ENCODE results near the gene PHLDB2. TPM values are rescaled to one million over a fixed set of nuclear protein-coding genes. Genes with fewer than 3 reads are reported as not detected.

Gene PHLDB2
- total RNA-seq, 2 experiments from 2014 or later = 0.61 to 2.1 TPM

- no peaks in the 10 kb centered on the region for H4K20me1 ChIP-seq (ENCODE audit: insufficient read depth, low read length)
- H3K79me2 ChIP-seq (ENCODE audit: insufficient read depth, low read depth, low read length) = no peaks in the 10 kb centered on the region
- H3K4me3 ChIP-seq (ENCODE audit: low read depth, low read length, poor library complexity, severe bottlenecking) = no peak overlapping the region
- no peaks in the 10 kb centered on the region for H3K36me3 ChIP-seq (ENCODE audit: insufficient read depth, low read length)
- H3K4me2 ChIP-seq (ENCODE audit: low read length) = no peak overlapping the region
- peaks cover 1% of the 10 kb centered on the region for H3K4me1 ChIP-seq (ENCODE audit: insufficient read depth, low read length, poor library complexity, severe bottlenecking)
- no peak overlapping the region for H2AFZ ChIP-seq (ENCODE audit: low read length)
- H3K9me2 ChIP-seq (ENCODE audit: insufficient read depth, low read length) = no peaks in the 10 kb centered on the region
- TF ChIP-seq EZH2phosphoT487 (IDR thresholded peaks at IDR 0.05; ENCODE audit: borderline replicate concordance, low read depth, low read length) (no peak), CTCF (conservative IDR thresholded peaks at IDR 0.05; ENCODE audit: low read length) (no peak)
- DNase-seq (ENCODE audit: low spot score) = no peak
- no peaks in the 10 kb centered on the region for H3K9me3 ChIP-seq (ENCODE audit: low read length)
- intact Hi-C loops (cut with micrococcal nuclease; ENCODE audit: unreplicated experiment) = no loop called here
- ChIA-PET POLR2A (interaction anchor here (1.0 to 2.1 kb wide), 3 partner anchors 12 to 18 kb away, joined by 3 to 7 read pairs (median 4); no protein-coding TSS in a partner anchor), CTCF (ENCODE audit: unreplicated experiment) (no interaction called here)
- BruUV-seq (replicated peaks) = no TSS peak
- no peak overlapping the region for H3K27ac ChIP-seq (ENCODE audit: low read depth, low read length, poor library complexity, severe bottlenecking)
These were observed 145.1 kb downstream of the PHLDB2 start for GRCh38 chr3:112004187-112004586.

- Histone ChIP-seq H3K4me3 (ENCODE audit: low read depth, low read length, poor library complexity, severe bottlenecking) (no peak overlapping the region), H3K27ac (ENCODE audit: low read depth, low read length, poor library complexity, severe bottlenecking) (no peak overlapping the region), H3K79me2 (ENCODE audit: insufficient read depth, low read depth, low read length) (no peaks in the 10 kb centered on the region), H3K4me2 (ENCODE audit: low read length) (no peak overlapping the region), H3K4me1 (ENCODE audit: insufficient read depth, low read length, poor library complexity, severe bottlenecking) (no peaks in the 10 kb centered on the region), H3K9me2 (ENCODE audit: insufficient read depth, low read length) (no peaks in the 10 kb centered on the region), H4K20me1 (ENCODE audit: insufficient read depth, low read length) (no peaks in the 10 kb centered on the region), H2AFZ (ENCODE audit: low read length) (no peak overlapping the region), H3K9me3 (ENCODE audit: low read length) (no peaks in the 10 kb centered on the region), H3K36me3 (ENCODE audit: insufficient read depth, low read length) (no peaks in the 10 kb centered on the region)
- TF ChIP-seq EZH2phosphoT487 (IDR thresholded peaks at IDR 0.05; ENCODE audit: borderline replicate concordance, low read depth, low read length) = no peak
- TF ChIP-seq CTCF (conservative IDR thresholded peaks at IDR 0.05; ENCODE audit: low read length) = no peak
- BruUV-seq (replicated peaks) = no TSS peak
- ChIA-PET POLR2A (interaction anchor here (1.0 to 2.1 kb wide), 3 partner anchors 13 to 18 kb away, joined by 3 to 7 read pairs (median 4); no protein-coding TSS in a partner anchor), CTCF (ENCODE audit: unreplicated experiment) (no interaction called here)
- intact Hi-C loops (cut with micrococcal nuclease; ENCODE audit: unreplicated experiment) = no loop called here
- DNase-seq (ENCODE audit: low spot score) = no peak
These were observed 145.6 kb downstream of the PHLDB2 start for GRCh38 chr3:112004669-112005068.

- Histone ChIP-seq H3K4me3 (ENCODE audit: low read depth, low read length, poor library complexity, severe bottlenecking) (no peak overlapping the region), H3K36me3 (ENCODE audit: insufficient read depth, low read length) (no peaks in the 10 kb centered on the region), H3K9me3 (ENCODE audit: low read length) (no peaks in the 10 kb centered on the region), H3K27ac (ENCODE audit: low read depth, low read length, poor library complexity, severe bottlenecking) (no peak overlapping the region), H2AFZ (ENCODE audit: low read length) (no peak overlapping the region), H3K4me2 (ENCODE audit: low read length) (no peak overlapping the region), H4K20me1 (ENCODE audit: insufficient read depth, low read length) (no peaks in the 10 kb centered on the region), H3K4me1 (ENCODE audit: insufficient read depth, low read length, poor library complexity, severe bottlenecking) (no peaks in the 10 kb centered on the region), H3K9me2 (ENCODE audit: insufficient read depth, low read length) (no peaks in the 10 kb centered on the region), H3K79me2 (ENCODE audit: insufficient read depth, low read depth, low read length) (no peaks in the 10 kb centered on the region)
- DNase-seq (ENCODE audit: low spot score) = no peak
- TF ChIP-seq EZH2phosphoT487 (IDR thresholded peaks at IDR 0.05; ENCODE audit: borderline replicate concordance, low read depth, low read length) = no peak
- ChIA-PET POLR2A (interaction anchor here (2.1 kb wide), 1 partner anchor 13 kb away, joined by 7 read pairs; no protein-coding TSS in a partner anchor), CTCF (ENCODE audit: unreplicated experiment) (no interaction called here)
- no TSS peak for BruUV-seq (replicated peaks)
- intact Hi-C loops (cut with micrococcal nuclease; ENCODE audit: unreplicated experiment) = no loop called here
These were observed 146.1 kb downstream of the PHLDB2 start for GRCh38 chr3:112005091-112005672.

Data from OCI-LY7 (cell line).